Gastrocnemius medialis (tissue), 4 donors: ENCODE results near the gene HLA-C. TPM values are rescaled to one million over a fixed set of nuclear protein-coding genes. Genes with fewer than 3 reads are reported as not detected.

ENCODE experiments used
- ATAC-seq, 2 donors: fragments of 150-250 bp; one replicate each; pipeline ENCODE4 v1.9.1; 2016
- DNase-seq, 2 donors: peaks; one replicate each; pipeline ENCODE4 v3.0.0-alpha.2; 2019
- H3K27ac ChIP-seq, 4 donors: fragments of 200-600 bp; sonication (generic); 1 replicate in 1 of 4; 2 replicates in 3 of 4; pipeline ENCODE4 v1.5.1; 2016 to 2018; ENCODE audit warnings: mild to moderate bottlenecking in 2 of 4, moderate library complexity in 1 of 4
- H3K27me3 ChIP-seq, 3 donors: fragments of 200-600 bp; sonication (generic) in 2 of 3; 1 replicate in 1 of 3; 2 replicates in 2 of 3; pipeline versions ENCODE4 v1.5.1 to v1.6.0; 2016 to 2019; ENCODE audit warnings: mild to moderate bottlenecking in 1 of 3, moderate library complexity in 1 of 3
- H3K36me3 ChIP-seq, 2 donors: fragments of 200-600 bp; sonication (generic) in 1 of 2; one replicate each; pipeline ENCODE4 v1.5.1; 2017 to 2018
- H3K4me1 ChIP-seq, 2 donors: fragments of 200-600 bp; sonication (generic) in 1 of 2; one replicate each; pipeline ENCODE4 v1.5.1; 2016 to 2017; ENCODE audit warnings: mild to moderate bottlenecking in 2 of 2
- H3K4me3 ChIP-seq, 4 donors: fragments of 200-600 bp; sonication (generic) in 3 of 4; 1 replicate in 1 of 4; 2 replicates in 3 of 4; pipeline ENCODE4 v1.5.1; 2016 to 2019; ENCODE audit warnings: mild to moderate bottlenecking in 2 of 4
- H3K9me3 ChIP-seq, 3 donors: fragments of 200-600 bp; sonication (generic) in 2 of 3; 1 replicate in 1 of 3; 2 replicates in 2 of 3; pipeline ENCODE4 v1.5.1; 2016 to 2019
- CTCF ChIP-seq, 5 experiments: fragments of 450-650 bp in 3 of 5; fragments of 200-600 bp in 2 of 5; sonication (generic) in 2 of 5; IDR thresholded peaks in 4 of 5; conservative IDR thresholded peaks in 1 of 5; 1 replicate in 4 of 5; 2 replicates in 1 of 5; pipeline ENCODE4 v1.5.1; 2016 to 2019; ENCODE audit warnings: antibody characterized with exemption in 5 of 5, mild to moderate bottlenecking in 3 of 5, moderate library complexity in 3 of 5
- POLR2A ChIP-seq, 2 donors: fragments of 450-650 bp; IDR thresholded peaks; one replicate each; pipeline ENCODE4 v1.6.1; 2017; ENCODE audit warnings: antibody characterized with exemption in 2 of 2, mild to moderate bottlenecking in 2 of 2, moderate library complexity in 2 of 2
- in situ Hi-C, 4 donors: fragments of 200-750 bp; cut with MboI; loops; one replicate each; pipeline versions ENCODE4 v1.15.0 to v1.8.0; 2017; ENCODE audit warnings: low sequenced_read_pairs in 4 of 4
- intact Hi-C: fragments of 100-400 bp; cut with DNase I; formaldehyde crosslinking; loops from one replicate; pipeline ENCODE4 v1.15.1; 2023; ENCODE audit warnings: low total_unique reads
- total RNA-seq, 4 donors: library from RNA; depleted of rRNA; stranded (reverse); fragments of >200 nt; gene quantifications; one replicate each; pipeline versions ENCODE4 v1.1.0 to v1.2.3, GENCODE V29; 2016

HLA-C gene
- total RNA-seq, 4 donors from 2014 or later: 73.4 to 267 (median 133) TPM

DNA sequence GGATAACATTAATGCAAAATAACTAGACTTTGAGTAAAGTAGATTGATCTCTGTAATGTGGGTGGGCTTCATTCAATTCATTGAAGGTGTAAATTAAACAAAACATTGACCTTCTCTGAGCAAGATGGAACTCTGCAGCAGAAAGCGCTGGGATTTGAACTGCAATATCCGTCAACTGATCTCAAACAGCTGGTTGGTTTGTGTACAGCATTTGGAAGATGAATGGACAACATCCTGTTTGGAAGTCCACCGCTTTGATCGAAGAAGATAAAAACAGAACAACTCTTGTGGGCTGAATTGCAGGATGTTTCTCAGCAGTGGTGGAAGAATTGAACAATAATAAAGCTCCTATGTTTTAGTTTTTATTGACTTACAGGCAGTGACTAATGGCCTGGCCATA lies 20.6 kb downstream of the HLA-C start:
- ATAC-seq: no peak
- Histone ChIP-seq H3K27ac (no peak overlapping the region), H3K4me3 (no peak overlapping the region), H3K36me3 (no peaks in the 10 kb centered on the region), H3K9me3 (no peaks in the 10 kb centered on the region), H3K4me1 (no peaks in the 10 kb centered on the region), H3K27me3 (peaks cover 0 to 6% (median 0%) of the 10 kb centered on the region in 3 donors)
- in situ Hi-C loops (no loop called here), intact Hi-C loops (no loop called here)
- DNase-seq: no peak
- TF ChIP-seq POLR2A (IDR thresholded peaks at IDR 0.05) (no peak), CTCF (IDR thresholded peaks at IDR 0.05 in 4 of 5, conservative IDR thresholded peaks at IDR 0.05 in 1 of 5) (no peak)

- Histone ChIP-seq H3K27me3 (peaks cover 0 to 6% (median 0%) of the 10 kb centered on the region in 3 donors), H3K4me3 (no peak overlapping the region), H3K4me1 (no peaks in the 10 kb centered on the region), H3K36me3 (no peaks in the 10 kb centered on the region), H3K9me3 (no peaks in the 10 kb centered on the region), H3K27ac (no peak overlapping the region)
- in situ Hi-C loops (no loop called here), intact Hi-C loops (no loop called here)
- DNase-seq (no peak), ATAC-seq (no peak)
- TF ChIP-seq POLR2A (IDR thresholded peaks at IDR 0.05): no peak
- TF ChIP-seq CTCF (IDR thresholded peaks at IDR 0.05 in 4 of 5, conservative IDR thresholded peaks at IDR 0.05 in 1 of 5): no peak
Measured at GRCh38 chr6:31249184-31249583, 22.7 kb downstream of the HLA-C start.

DNA sequence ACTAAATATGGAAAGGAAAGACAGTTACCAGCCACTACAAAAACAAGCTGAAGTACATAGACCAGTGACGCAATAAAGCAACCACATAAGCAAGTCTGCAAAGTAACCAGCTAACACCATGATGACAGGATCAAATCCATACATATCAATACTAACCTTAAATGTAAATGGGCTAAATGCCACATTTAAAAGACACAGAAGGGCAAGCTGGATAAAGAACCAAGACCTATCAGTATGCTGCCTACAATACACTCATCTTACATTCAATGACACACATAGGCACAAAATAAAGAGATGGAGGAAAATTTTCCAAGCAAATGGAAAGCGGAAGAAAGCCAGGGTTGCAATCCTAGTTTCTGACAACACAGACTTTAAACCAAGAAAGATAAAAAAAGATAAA lies 24.1 kb downstream of the HLA-C start:
- intact Hi-C loops: no loop called here
- no peak for ATAC-seq
- Histone ChIP-seq H3K9me3 (no peaks in the 10 kb centered on the region), H3K27me3 (peaks cover 0 to 6% (median 0%) of the 10 kb centered on the region in 3 donors), H3K4me1 (no peaks in the 10 kb centered on the region), H3K36me3 (no peaks in the 10 kb centered on the region), H3K27ac (no peak overlapping the region), H3K4me3 (no peak overlapping the region)
- TF ChIP-seq POLR2A (IDR thresholded peaks at IDR 0.05) (no peak), CTCF (IDR thresholded peaks at IDR 0.05 in 4 of 5, conservative IDR thresholded peaks at IDR 0.05 in 1 of 5) (no peak)
- in situ Hi-C loops: no loop called here
- DNase-seq: no peak

DNA sequence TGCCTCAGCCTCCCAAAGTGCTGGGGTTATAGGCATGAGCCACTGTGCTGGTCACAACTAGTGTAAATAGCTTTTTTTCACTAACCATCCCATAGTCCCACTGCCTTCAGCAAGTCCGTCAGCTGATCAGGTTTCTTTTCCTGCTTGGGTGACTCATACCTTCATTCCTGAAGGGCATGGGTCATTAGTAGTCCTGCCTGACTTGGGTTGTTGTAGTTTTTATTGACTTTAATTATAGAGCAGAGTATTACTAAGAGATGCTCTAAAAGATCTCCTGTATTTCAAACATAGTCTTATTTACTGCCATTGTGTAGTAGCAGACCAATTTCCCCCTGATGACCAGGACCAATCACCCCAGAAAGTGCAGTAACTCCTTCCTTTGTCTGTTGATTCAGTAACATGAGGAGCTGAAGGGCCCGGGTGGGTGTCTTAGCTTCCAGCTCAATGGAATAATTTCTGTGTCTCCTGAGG lies 25.8 kb downstream of the HLA-C start:
- ATAC-seq (peak in 1 of 2 donors; percentile 88), DNase-seq (no peak)
- in situ Hi-C loops: no loop called here
- Histone ChIP-seq H3K27ac (no peak overlapping the region), H3K4me1 (no peaks in the 10 kb centered on the region), H3K36me3 (no peaks in the 10 kb centered on the region), H3K4me3 (no peak overlapping the region), H3K9me3 (no peaks in the 10 kb centered on the region), H3K27me3 (peaks cover 0 to 6% (median 0%) of the 10 kb centered on the region in 3 donors)
- intact Hi-C loops: no loop called here
- TF ChIP-seq CTCF (IDR thresholded peaks at IDR 0.05 in 4 of 5, conservative IDR thresholded peaks at IDR 0.05 in 1 of 5) (no peak), POLR2A (IDR thresholded peaks at IDR 0.05) (no peak)

DNA sequence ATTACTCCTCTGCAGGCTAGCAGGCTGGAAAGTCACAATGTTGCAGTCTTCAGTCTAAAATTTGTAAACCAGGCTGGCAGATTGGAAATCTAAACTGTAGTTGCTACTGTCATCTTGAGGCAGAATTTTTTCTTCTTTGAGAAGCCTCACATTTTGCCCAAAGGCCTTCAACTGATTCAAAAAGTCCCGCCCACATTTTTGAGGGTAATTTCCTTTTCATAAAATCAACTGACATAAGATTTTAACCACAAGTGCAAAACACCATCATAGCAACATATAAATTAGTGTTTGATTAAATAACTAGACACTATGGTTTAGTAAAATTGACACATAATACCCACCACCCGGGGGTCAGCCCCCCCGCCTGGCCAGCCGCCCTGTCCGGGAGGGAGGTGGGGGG lies 28.4 kb downstream of the HLA-C start:
- Histone ChIP-seq H3K4me1 (no peaks in the 10 kb centered on the region), H3K9me3 (no peaks in the 10 kb centered on the region), H3K27me3 (peaks cover 0 to 2% (median 0%) of the 10 kb centered on the region in 3 donors), H3K4me3 (no peak overlapping the region), H3K36me3 (no peaks in the 10 kb centered on the region), H3K27ac (no peak overlapping the region)
- no peak for DNase-seq
- in situ Hi-C loops (no loop called here), intact Hi-C loops (no loop called here)
- no peak for ATAC-seq
- TF ChIP-seq CTCF (IDR thresholded peaks at IDR 0.05 in 4 of 5, conservative IDR thresholded peaks at IDR 0.05 in 1 of 5): no peak
- TF ChIP-seq POLR2A (IDR thresholded peaks at IDR 0.05): no peak
